ENCODE data around the gene ARHGEF38. TPM values are rescaled to one million over a fixed set of nuclear protein-coding genes. Genes with fewer than 3 reads are reported as not detected.
A peak's percentile ranks its signal among the peaks of the same experiment; 100 is the strongest.
"Not testable (repeated sequence)": the region's sequence is repeated elsewhere in the genome, so short reads cannot be mapped to it uniquely, and the experiment has no call there.

Gene ARHGEF38
- total RNA-seq, 4 donors from 2014 or later = 0.13 to 0.29 TPM; not detected in 2

DNA sequence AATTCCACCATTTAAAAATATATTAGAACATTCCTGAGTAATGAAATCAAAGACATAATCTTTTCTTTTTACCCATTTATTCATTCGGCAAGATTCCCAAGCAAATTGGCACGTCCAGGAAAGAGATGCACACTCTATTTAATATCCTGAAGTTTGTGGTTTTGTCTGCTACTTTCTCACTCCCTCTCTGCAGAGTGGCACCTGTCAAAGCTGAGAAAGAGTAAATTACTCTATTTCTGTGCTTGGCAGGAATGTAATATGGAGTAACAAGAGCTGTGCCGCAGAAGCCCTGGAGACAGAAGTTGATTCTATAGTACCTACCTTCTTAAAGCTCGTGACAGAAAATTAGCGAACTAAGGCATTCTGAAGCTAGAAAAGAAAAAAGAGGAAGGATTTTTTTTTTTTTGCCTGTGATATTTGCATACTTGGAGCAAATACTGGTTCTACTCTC lies 161.7 kb downstream of the ARHGEF38 start:
- no peak for DNase-seq
- H3K27me3 ChIP-seq = no peaks in the 10 kb centered on the region
- H3K4me3 ChIP-seq = peak overlapping the region in 1 of 4 donors; percentile 30
- H3K4me1 ChIP-seq = peaks cover 0 to 31% (median 7%) of the 10 kb centered on the region in 3 donors
- intact Hi-C loops (cut with DNase I) = no loop called here
- H3K36me3 ChIP-seq = peaks cover 0 to 15% (median 0%) of the 10 kb centered on the region in 3 donors
- H3K9me3 ChIP-seq = no peaks in the 10 kb centered on the region
- H3K27ac ChIP-seq = no peak overlapping the region
- 26 to 30% methylated on average over 5 of the region's 5 CpGs for WGBS, 2 donors
- TF ChIP-seq POLR2A (IDR thresholded peaks at IDR 0.05) = no peak
- TF ChIP-seq, protein P1, sequence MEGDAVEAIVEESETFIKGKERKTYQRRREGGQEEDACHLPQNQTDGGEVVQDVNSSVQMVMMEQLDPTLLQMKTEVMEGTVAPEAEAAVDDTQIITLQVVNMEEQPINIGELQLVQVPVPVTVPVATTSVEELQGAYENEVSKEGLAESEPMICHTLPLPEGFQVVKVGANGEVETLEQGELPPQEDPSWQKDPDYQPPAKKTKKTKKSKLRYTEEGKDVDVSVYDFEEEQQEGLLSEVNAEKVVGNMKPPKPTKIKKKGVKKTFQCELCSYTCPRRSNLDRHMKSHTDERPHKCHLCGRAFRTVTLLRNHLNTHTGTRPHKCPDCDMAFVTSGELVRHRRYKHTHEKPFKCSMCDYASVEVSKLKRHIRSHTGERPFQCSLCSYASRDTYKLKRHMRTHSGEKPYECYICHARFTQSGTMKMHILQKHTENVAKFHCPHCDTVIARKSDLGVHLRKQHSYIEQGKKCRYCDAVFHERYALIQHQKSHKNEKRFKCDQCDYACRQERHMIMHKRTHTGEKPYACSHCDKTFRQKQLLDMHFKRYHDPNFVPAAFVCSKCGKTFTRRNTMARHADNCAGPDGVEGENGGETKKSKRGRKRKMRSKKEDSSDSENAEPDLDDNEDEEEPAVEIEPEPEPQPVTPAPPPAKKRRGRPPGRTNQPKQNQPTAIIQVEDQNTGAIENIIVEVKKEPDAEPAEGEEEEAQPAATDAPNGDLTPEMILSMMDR (IDR thresholded peaks at IDR 0.05) = no peak

DNA sequence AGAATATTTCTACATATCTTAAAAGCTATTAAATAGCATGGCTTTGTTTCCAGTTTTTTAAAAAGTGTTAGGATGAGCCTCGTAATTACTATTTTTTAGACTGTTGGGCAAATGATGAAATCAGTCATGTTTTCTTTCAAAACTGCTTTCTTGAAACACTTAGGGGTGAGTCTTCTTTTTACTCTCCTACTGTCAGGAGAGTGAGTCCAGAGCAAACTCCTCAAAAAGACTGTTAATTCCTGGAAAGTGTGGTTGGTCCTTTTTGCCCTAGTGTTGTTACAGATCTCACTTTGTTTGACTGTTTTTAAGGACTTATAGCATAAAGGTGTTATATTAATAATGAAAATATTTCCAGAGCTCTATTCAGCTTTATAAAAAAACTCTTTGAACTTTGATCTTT lies 162.5 kb downstream of the ARHGEF38 start:
- 76 to 89% methylated on average over 1 of the region's 1 CpG for WGBS, 2 donors
- Histone ChIP-seq H3K27ac (no peak overlapping the region), H3K4me3 (no peak overlapping the region), H3K36me3 (peaks cover 0 to 21% (median 0%) of the 10 kb centered on the region in 3 donors), H3K4me1 (peaks cover 0 to 22% (median 2%) of the 10 kb centered on the region in 3 donors), H3K27me3 (no peaks in the 10 kb centered on the region), H3K9me3 (no peaks in the 10 kb centered on the region)
- no peak for TF ChIP-seq POLR2A (IDR thresholded peaks at IDR 0.05)
- TF ChIP-seq, protein P1 (IDR thresholded peaks at IDR 0.05) = no peak
- no peak for DNase-seq
- intact Hi-C loops (cut with DNase I) = no loop called here

DNA sequence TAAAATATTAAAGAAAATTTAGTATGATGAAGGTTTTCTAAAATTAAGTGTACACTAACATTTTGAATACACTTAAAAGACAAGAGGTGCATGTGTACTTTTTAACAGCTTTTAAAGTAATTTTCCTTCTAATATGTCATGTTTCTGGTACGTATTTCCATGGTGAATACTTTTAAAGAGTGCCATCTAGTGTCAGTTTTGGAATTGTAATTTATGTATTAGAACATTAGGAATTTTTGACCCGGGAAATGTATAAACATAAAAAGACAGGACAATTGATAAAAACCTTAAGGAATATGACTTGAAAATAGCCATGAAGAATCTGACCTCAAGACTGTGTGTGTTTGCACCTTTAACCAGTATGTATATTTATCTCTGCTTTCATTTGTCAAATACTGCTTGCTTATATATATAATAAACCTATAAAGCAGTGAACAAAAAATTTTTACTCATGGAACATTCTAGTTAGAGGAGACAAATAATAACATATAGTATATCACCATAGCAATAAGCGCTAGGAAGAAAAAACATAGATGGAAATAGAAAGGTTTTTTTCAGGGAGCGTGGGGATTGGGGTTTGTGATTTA lies 163.4 kb downstream of the ARHGEF38 start:
- H3K27me3 ChIP-seq = no peaks in the 10 kb centered on the region
- H3K36me3 ChIP-seq = peaks cover 0 to 25% (median 0%) of the 10 kb centered on the region in 3 donors
- WGBS, 2 donors = 41 to 42% methylated on average over 4 of the region's 4 CpGs
- H3K9me3 ChIP-seq = no peaks in the 10 kb centered on the region
- no peak overlapping the region for H3K4me3 ChIP-seq
- no peak overlapping the region for H3K27ac ChIP-seq
- intact Hi-C loops (cut with DNase I) = no loop called here
- H3K4me1 ChIP-seq = peaks cover 0 to 20% (median 2%) of the 10 kb centered on the region in 3 donors
- DNase-seq = no peak
- TF ChIP-seq, protein P1 (IDR thresholded peaks at IDR 0.05) = peak in 5 of 6 experiments; percentile 21 to 61 (median 50)
- TF ChIP-seq POLR2A (IDR thresholded peaks at IDR 0.05) = no peak

DNA sequence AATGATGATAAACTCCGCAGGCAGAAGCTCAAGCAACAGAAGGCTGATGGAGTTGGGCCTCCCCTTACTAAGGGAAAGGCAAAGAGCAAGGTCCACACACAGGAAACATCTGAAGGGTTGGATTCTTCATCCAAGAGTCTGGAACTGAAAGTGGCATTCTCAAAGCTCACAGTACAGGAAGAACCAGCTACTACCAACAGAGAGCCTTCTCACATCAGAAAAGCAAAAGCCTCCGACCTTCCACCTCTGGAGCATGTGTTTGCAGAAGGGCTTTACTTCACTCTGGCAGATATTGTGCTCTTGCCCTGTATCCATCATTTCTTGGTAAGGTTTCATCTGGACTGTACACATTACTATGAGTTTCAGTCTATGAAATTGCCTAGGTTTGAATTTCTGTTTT lies 166.8 kb downstream of the ARHGEF38 start:
- no peak overlapping the region for H3K27ac ChIP-seq
- peaks cover 0 to 25% (median 0%) of the 10 kb centered on the region in 3 donors for H3K36me3 ChIP-seq
- WGBS, 2 donors = 86 to 93% methylated on average over 2 of the region's 2 CpGs
- H3K4me1 ChIP-seq = peaks cover 0 to 16% (median 2%) of the 10 kb centered on the region in 3 donors
- no peaks in the 10 kb centered on the region for H3K27me3 ChIP-seq
- H3K9me3 ChIP-seq = no peaks in the 10 kb centered on the region
- no peak overlapping the region for H3K4me3 ChIP-seq
- DNase-seq = no peak
- intact Hi-C loops (cut with DNase I) = no loop called here
- TF ChIP-seq, protein P1 (IDR thresholded peaks at IDR 0.05) = no peak
- no peak for TF ChIP-seq POLR2A (IDR thresholded peaks at IDR 0.05)

DNA sequence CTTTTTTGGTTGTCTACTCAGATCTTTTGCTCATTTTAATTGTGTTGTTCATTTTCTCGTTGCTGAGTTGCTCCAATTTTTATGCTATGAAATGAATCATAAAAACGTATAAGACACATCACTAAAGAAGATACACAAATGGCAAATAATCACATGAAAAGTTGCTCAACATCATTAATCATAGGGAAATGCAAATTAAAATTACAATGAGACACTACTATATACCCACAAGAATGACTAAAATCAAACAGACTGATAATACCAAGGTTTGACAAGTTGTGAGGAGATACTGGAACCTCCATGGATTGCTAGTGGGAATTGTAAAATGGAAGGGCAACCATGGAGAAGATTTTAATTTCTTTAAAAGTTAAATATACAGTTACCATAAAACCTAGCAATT lies 173.2 kb downstream of the ARHGEF38 start:
- WGBS, 2 donors = 45 to 72% methylated on average over 2 of the region's 2 CpGs
- H3K27ac ChIP-seq = no peak overlapping the region
- peaks cover 0 to 35% (median 0%) of the 10 kb centered on the region in 3 donors for H3K36me3 ChIP-seq
- no peak for DNase-seq
- intact Hi-C loops (cut with DNase I) = no loop called here
- H3K9me3 ChIP-seq = no peaks in the 10 kb centered on the region
- H3K27me3 ChIP-seq = no peaks in the 10 kb centered on the region
- H3K4me1 ChIP-seq = no peaks in the 10 kb centered on the region
- no peak for TF ChIP-seq POLR2A (IDR thresholded peaks at IDR 0.05)
- TF ChIP-seq, protein P1 (IDR thresholded peaks at IDR 0.05) = no peak
- no peak overlapping the region for H3K4me3 ChIP-seq

DNA sequence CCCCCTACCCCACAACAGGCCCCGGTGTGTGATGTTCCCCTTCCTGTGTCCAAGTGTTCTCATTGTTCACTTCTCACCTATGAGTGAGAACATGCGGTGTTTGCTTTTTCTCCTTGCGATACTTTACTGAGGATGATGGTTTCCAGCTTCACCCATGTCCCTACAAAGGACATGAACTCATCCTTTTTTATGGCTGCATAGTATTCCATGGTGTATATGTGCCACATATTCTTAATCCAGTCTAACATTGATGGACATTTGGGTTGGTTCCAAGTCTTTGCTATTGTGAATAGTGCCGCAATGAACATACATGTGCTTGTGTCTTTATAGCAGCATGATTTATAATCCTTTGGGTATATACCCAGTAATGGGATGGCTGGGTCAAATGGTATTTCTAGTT lies 177.5 kb downstream of the ARHGEF38 start:
- H3K4me1 ChIP-seq; DNase-seq; H3K4me3 ChIP-seq; H3K9me3 ChIP-seq; H3K27me3 ChIP-seq; H3K27ac ChIP-seq; intact Hi-C loops (cut with DNase I): not testable (repeated sequence)
- 95 to 100% methylated on average over 4 of the region's 4 CpGs for WGBS, 2 donors
- peaks cover 0 to 52% (median 0%) of the 10 kb centered on the region in 3 donors for H3K36me3 ChIP-seq
